Panc1 (cell line): ENCODE results near the gene SPATC1L. TPM values are rescaled to one million over a fixed set of nuclear protein-coding genes. Genes with fewer than 3 reads are reported as not detected.

Experiments
- ATAC-seq: fragments of 200-7000 bp; cut with Tn5 transposase; 2 replicates; pipeline ENCODE4 v1.9.1; 2020; ENCODE audit warnings: mild to moderate bottlenecking, moderate library complexity
- BruUV-seq: library from RNA; stranded (reverse); fragments of 400-500 nt; replicated peaks from 2 replicates; lab custom pipeline; 2021; lab: Mats Ljungman, UMichigan
- CTCF ChIA-PET: fragments of 300-600 bp; sonication (Branson Sonifier 250); formaldehyde crosslinking; loops from one replicate; lab custom pipeline; 2022; ENCODE audit warnings: antibody characterized with exemption; lab: Charles Lee
- POLR2A ChIA-PET: fragments of 300-600 bp; sonication (Branson Sonifier 250); formaldehyde crosslinking; loops from one replicate; lab custom pipeline; 2022; ENCODE audit warnings: antibody characterized with exemption; lab: Charles Lee
- DNase-seq: peaks from one replicate; pipeline ENCODE4 v3.0.0-alpha.2; 2010; ENCODE audit warnings: low read depth, low spot score
- H3K27ac ChIP-seq: 2 replicates; pipeline ENCODE4 v1.5.1; 2011; ENCODE audit warnings: mild to moderate bottlenecking, low read length, inconsistent platforms
- H3K27me3 ChIP-seq: fragments of 200-500 bp; sonication (Bioruptor generic); 2 replicates; pipeline ENCODE4 v1.6.0; 2014; ENCODE audit warnings: low read length, inconsistent platforms; ENCODE audit not compliant: control insufficient read depth, insufficient read depth
- H3K36me3 ChIP-seq: fragments of 200-500 bp; sonication (Bioruptor generic); 2 replicates; pipeline ENCODE4 v1.5.1; 2014; ENCODE audit warnings: inconsistent platforms, mild to moderate bottlenecking, low read length, moderate library complexity; ENCODE audit not compliant: control insufficient read depth, insufficient read depth
- H3K4me1 ChIP-seq: 2 replicates; pipeline ENCODE4 v1.5.1; 2011; ENCODE audit warnings: inconsistent platforms, mild to moderate bottlenecking, low read length, moderate library complexity; ENCODE audit not compliant: control insufficient read depth, insufficient read depth
- H3K4me3 ChIP-seq, 2 experiments: 2 replicates each; pipeline ENCODE4 v1.5.1; 2011 to 2012; ENCODE audit warnings: low read depth in 2 of 2, low read length in 2 of 2, mild to moderate bottlenecking in 2 of 2, inconsistent platforms in 1 of 2, moderate library complexity in 1 of 2
- H3K9me3 ChIP-seq: fragments of 200-500 bp; sonication (Bioruptor generic); 2 replicates; pipeline ENCODE4 v1.5.1; 2014; ENCODE audit warnings: low read depth, mild to moderate bottlenecking, inconsistent platforms, low read length, moderate library complexity; ENCODE audit not compliant: control insufficient read depth, insufficient read depth
- POLR2AphosphoS5 ChIP-seq: IDR thresholded peaks from 2 replicates; pipeline ENCODE4 v1.6.1; 2012; ENCODE audit warnings: mild to moderate bottlenecking, low read depth, low read length, moderate library complexity
- SIN3A ChIP-seq: IDR thresholded peaks from 2 replicates; pipeline ENCODE4 v1.6.1; 2012; ENCODE audit warnings: low read depth, mild to moderate bottlenecking, low read length, moderate library complexity, borderline replicate concordance; ENCODE audit not compliant: insufficient read depth
- TCF7L2 ChIP-seq: IDR thresholded peaks from 2 replicates; pipeline ENCODE4 v1.6.1; 2011; ENCODE audit warnings: mild to moderate bottlenecking, low read depth, low read length, inconsistent platforms
- in situ Hi-C: cut with HindIII; loops from 2 replicates; pipeline ENCODE4 v1.10.0; 2016; ENCODE audit warnings: low sequenced_read_pairs, low pct_unique_long_range_greater_than_20kb
- intact Hi-C: fragments of 100-400 bp; cut with micrococcal nuclease; formaldehyde crosslinking; loops from one replicate; pipeline ENCODE4 v1.10.0; 2022; ENCODE audit not compliant: unreplicated experiment
- total RNA-seq: library from RNA; stranded (reverse); gene quantifications from one replicate; pipeline ENCODE4 v1.2.1, GENCODE V29; 2021; ENCODE audit not compliant: unreplicated experiment
- TF ChIP-seq, protein P1 (sequence below): fragments of 450-650 bp; IDR thresholded peaks from 2 replicates; pipeline ENCODE4 v1.5.1; 2017; ENCODE audit warnings: mild to moderate bottlenecking
- TF ChIP-seq, protein P2 (sequence below), 2 experiments: IDR thresholded peaks; 2 replicates each; pipeline ENCODE4 v1.6.1; 2011 to 2012; ENCODE audit warnings: low read depth in 2 of 2, control low read depth in 1 of 2, low read length in 1 of 2, mild to moderate bottlenecking in 1 of 2, moderate library complexity in 1 of 2; ENCODE audit not compliant: insufficient read depth in 1 of 2

SPATC1L gene
- total RNA-seq, 1 experiment from 2014 or later: 0.26 TPM

DNA sequence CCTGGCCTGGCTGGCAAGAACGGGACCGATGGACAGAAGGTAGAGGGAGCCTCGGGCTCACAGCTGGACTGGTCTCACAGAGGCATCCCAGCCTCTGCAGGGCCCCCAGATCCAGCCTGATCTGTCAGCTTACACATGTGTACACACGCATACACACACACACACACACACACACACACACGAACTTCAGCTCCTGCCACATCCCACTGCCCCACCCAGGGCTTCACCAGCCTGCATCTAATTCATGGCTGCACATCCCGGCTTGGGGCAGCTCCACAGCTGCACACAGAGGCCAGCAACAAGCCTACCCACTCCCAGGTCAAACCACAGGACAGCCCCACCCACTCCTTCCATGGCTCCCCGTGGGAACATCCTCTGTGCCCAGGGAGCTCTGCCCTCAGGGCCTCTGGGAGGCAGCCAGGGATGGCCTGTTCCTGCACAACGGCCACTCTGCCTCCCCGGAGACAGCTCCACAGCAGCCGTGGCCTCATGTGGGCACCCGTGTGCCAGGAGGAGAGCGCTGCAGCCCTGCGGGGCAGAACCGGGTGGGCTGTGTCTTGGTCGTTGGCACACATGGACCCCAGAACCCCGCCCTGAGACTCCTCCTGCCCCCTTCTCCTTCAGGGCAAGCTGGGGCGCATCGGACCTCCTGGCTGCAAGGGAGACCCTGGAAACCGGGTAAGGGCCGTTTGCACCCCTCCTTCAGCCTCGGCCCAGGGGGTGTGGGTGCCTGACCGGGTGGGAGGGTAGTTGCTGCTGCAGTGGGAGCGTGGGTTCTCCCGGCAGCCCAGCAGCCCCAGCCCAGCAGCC is 67.3 kb downstream of the SPATC1L start:
- H3K4me3 ChIP-seq: no peak overlapping the region
- H3K4me1 ChIP-seq: no peaks in the 10 kb centered on the region
- ChIA-PET POLR2A (no interaction called here), CTCF (no interaction called here)
- BruUV-seq: no TSS peak
- H3K9me3 ChIP-seq: no peaks in the 10 kb centered on the region
- ATAC-seq (no peak), DNase-seq (no peak)
- no peak overlapping the region for H3K27ac ChIP-seq
- intact Hi-C loops: no loop called here
- no peaks in the 10 kb centered on the region for H3K27me3 ChIP-seq
- in situ Hi-C loops: no loop called here
- TF ChIP-seq SIN3A: no peak
- no peak for TF ChIP-seq POLR2AphosphoS5
- TF ChIP-seq, protein P1, sequence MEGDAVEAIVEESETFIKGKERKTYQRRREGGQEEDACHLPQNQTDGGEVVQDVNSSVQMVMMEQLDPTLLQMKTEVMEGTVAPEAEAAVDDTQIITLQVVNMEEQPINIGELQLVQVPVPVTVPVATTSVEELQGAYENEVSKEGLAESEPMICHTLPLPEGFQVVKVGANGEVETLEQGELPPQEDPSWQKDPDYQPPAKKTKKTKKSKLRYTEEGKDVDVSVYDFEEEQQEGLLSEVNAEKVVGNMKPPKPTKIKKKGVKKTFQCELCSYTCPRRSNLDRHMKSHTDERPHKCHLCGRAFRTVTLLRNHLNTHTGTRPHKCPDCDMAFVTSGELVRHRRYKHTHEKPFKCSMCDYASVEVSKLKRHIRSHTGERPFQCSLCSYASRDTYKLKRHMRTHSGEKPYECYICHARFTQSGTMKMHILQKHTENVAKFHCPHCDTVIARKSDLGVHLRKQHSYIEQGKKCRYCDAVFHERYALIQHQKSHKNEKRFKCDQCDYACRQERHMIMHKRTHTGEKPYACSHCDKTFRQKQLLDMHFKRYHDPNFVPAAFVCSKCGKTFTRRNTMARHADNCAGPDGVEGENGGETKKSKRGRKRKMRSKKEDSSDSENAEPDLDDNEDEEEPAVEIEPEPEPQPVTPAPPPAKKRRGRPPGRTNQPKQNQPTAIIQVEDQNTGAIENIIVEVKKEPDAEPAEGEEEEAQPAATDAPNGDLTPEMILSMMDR: no peak
- TF ChIP-seq, protein P2, sequence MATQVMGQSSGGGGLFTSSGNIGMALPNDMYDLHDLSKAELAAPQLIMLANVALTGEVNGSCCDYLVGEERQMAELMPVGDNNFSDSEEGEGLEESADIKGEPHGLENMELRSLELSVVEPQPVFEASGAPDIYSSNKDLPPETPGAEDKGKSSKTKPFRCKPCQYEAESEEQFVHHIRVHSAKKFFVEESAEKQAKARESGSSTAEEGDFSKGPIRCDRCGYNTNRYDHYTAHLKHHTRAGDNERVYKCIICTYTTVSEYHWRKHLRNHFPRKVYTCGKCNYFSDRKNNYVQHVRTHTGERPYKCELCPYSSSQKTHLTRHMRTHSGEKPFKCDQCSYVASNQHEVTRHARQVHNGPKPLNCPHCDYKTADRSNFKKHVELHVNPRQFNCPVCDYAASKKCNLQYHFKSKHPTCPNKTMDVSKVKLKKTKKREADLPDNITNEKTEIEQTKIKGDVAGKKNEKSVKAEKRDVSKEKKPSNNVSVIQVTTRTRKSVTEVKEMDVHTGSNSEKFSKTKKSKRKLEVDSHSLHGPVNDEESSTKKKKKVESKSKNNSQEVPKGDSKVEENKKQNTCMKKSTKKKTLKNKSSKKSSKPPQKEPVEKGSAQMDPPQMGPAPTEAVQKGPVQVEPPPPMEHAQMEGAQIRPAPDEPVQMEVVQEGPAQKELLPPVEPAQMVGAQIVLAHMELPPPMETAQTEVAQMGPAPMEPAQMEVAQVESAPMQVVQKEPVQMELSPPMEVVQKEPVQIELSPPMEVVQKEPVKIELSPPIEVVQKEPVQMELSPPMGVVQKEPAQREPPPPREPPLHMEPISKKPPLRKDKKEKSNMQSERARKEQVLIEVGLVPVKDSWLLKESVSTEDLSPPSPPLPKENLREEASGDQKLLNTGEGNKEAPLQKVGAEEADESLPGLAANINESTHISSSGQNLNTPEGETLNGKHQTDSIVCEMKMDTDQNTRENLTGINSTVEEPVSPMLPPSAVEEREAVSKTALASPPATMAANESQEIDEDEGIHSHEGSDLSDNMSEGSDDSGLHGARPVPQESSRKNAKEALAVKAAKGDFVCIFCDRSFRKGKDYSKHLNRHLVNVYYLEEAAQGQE (IDR thresholded peaks at IDR 0.05; ENCODE audit: insufficient read depth in 1 of 2, low read depth in 2 of 2, low read length in 1 of 2): no peak
- no peak for TF ChIP-seq TCF7L2
- H3K36me3 ChIP-seq: no peaks in the 10 kb centered on the region

DNA sequence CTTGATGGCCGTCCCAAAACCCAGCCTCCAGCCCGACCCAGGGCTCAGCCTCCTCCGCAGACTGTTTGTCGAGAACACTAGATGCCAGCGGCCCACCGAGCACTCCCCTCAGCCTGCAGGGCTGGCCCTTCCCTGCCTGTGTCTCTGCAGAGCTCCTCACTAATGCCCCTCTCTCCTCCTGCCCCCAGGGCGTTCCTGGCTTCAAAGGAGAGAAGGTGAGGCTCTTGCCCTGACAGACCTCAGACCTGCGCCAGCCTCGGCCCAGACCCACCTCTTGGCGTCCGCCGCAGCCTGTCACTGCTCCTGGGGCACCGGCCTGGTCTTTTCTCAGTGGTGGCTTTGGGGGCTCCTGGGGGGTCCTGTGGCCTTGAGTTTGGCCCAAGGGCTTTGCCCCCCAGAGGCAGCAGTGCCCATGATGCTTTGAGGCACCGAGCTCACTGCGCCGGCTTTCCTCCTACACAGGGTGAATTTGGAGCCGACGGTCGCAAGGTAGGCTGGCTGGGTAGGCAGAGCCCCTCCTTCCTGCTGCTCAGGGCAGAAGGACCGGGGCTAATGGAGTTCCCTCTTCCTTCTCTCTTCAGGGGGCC is 68.0 kb downstream of the SPATC1L start:
- in situ Hi-C loops: no loop called here
- no peak overlapping the region for H3K27ac ChIP-seq
- CTCF ChIA-PET: interaction anchor here (0.6 kb wide), 1 partner anchor 37 kb away, joined by 4 read pairs; no protein-coding TSS in a partner anchor

More for the DNA sequence above, 68.0 kb downstream of the SPATC1L start:
- Histone ChIP-seq H3K9me3 (no peaks in the 10 kb centered on the region), H3K27me3 (no peaks in the 10 kb centered on the region), H3K36me3 (no peaks in the 10 kb centered on the region), H3K4me1 (no peaks in the 10 kb centered on the region), H3K4me3 (no peak overlapping the region)
- BruUV-seq: no TSS peak
- POLR2A ChIA-PET: interaction anchor here (0.7 kb wide), 1 partner anchor 21 kb away, joined by 4 read pairs; no protein-coding TSS in a partner anchor
- ATAC-seq (no peak), DNase-seq (no peak)
- intact Hi-C loops: no loop called here
- TF ChIP-seq, protein P1: no peak
- TF ChIP-seq POLR2AphosphoS5 (no peak), TCF7L2 (no peak), SIN3A (no peak)
- TF ChIP-seq, protein P2 (IDR thresholded peaks at IDR 0.05; ENCODE audit: insufficient read depth in 1 of 2, low read depth in 2 of 2, low read length in 1 of 2): no peak
